Stomach smooth muscle (tissue), 2 donors: Measurements from ENCODE around the gene ZNF227.

Experiments used
- H3K27ac ChIP-seq: one replicate; pipeline ENCODE4 v1.7.0; 2013; ENCODE audit warnings: mild to moderate bottlenecking, low read length, inconsistent platforms
- H3K27me3 ChIP-seq, 2 donors: one replicate each; pipeline ENCODE4 v1.7.0; 2013; ENCODE audit warnings: low read length in 2 of 2; ENCODE audit not compliant: insufficient read depth in 2 of 2, control insufficient read depth in 1 of 2
- H3K36me3 ChIP-seq, 2 donors: one replicate each; pipeline ENCODE4 v1.7.0; 2013; ENCODE audit warnings: low read length in 2 of 2; ENCODE audit not compliant: control insufficient read depth in 2 of 2, insufficient read depth in 2 of 2
- H3K4me1 ChIP-seq: one replicate; pipeline ENCODE4 v1.7.0; 2013; ENCODE audit warnings: low read length; ENCODE audit not compliant: control insufficient read depth, insufficient read depth
- H3K4me3 ChIP-seq, 2 donors: one replicate each; pipeline ENCODE4 v1.7.0; 2013; ENCODE audit warnings: low read length in 2 of 2
- H3K9ac ChIP-seq, 2 donors: one replicate each; pipeline ENCODE4 v1.7.0; 2013; ENCODE audit warnings: low read length in 2 of 2, mild to moderate bottlenecking in 1 of 2
- H3K9me3 ChIP-seq, 2 donors: one replicate each; pipeline ENCODE4 v1.7.0; 2013; ENCODE audit warnings: low read length in 2 of 2; ENCODE audit not compliant: control insufficient read depth in 2 of 2
- donor health status: healthy.
- donor health status: Pancreatic carcinoma.

ZNF227 gene

GRCh38 chr19:44277331-44277730 lies 65.0 kb downstream of the ZNF227 start:
- Histone ChIP-seq H3K27ac (no peak overlapping the region), H3K27me3 (no peaks in the 10 kb centered on the region), H3K4me3 (no peak overlapping the region), H3K4me1 (no peaks in the 10 kb centered on the region), H3K9me3 (peaks cover 18 to 21% of the 10 kb centered on the region in 2 donors), H3K9ac (no peak overlapping the region), H3K36me3 (peaks cover 9 to 13% of the 10 kb centered on the region in 2 donors)

DNA sequence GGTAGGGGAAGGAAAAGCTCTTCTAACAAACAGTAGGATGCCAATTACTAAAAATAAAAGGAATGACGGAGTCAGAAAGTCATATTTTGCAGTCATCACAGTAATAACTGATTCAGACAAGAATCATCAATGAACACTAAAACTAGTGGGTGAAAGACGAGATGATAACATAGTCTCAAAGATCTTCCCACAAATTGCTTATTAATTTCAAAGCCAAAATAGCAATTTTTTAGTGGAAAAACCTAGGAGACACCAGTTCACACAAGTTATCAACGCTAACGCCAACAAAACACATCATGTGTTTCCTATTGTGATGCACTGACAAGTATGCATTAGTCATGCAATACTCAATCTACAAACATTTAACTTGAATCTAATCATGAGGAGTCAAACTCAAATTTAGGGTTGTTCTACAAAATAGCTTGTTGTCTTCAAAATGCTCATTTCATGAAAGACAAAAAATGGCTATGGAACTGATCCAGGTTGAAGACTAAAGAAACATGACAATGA lies 65.9 kb downstream of the ZNF227 start:
- Histone ChIP-seq H3K9me3 (peaks cover 15 to 24% of the 10 kb centered on the region in 2 donors), H3K27ac (no peak overlapping the region), H3K36me3 (peaks cover 9 to 10% of the 10 kb centered on the region in 2 donors), H3K9ac (no peak overlapping the region), H3K4me1 (no peaks in the 10 kb centered on the region), H3K27me3 (no peaks in the 10 kb centered on the region), H3K4me3 (no peak overlapping the region)

GRCh38 chr19:44280916-44281315 lies 68.6 kb downstream of the ZNF227 start:
- Histone ChIP-seq H3K9me3 (peaks cover 9 to 18% of the 10 kb centered on the region in 2 donors), H3K27me3 (no peaks in the 10 kb centered on the region), H3K4me1 (no peaks in the 10 kb centered on the region), H3K27ac (no peak overlapping the region), H3K36me3 (peaks cover 0 to 2% of the 10 kb centered on the region in 2 donors), H3K9ac (no peak overlapping the region), H3K4me3 (no peak overlapping the region)

DNA sequence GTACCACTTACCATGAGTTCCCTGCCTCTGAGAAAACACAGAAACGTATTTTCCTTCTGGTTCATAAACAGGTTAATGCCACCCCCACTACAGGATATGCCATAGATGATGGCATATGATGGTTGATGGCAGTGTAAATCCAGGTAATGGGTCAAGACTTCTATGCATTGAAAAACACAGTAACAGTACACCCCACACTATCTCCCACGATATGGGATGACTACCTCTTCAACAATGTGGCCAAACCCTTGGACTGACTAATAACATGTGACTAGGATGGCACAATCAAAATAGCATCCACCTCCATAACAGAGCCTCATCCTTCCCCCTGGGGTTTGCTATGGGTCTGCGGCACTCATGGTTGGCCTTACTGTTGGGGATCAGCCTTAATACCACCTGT lies 70.5 kb downstream of the ZNF227 start:
- Histone ChIP-seq H3K9ac (no peak overlapping the region), H3K27me3 (no peaks in the 10 kb centered on the region), H3K9me3 (peaks cover 13 to 26% of the 10 kb centered on the region in 2 donors), H3K4me3 (no peak overlapping the region), H3K27ac (no peak overlapping the region), H3K36me3 (peaks cover 10 to 11% of the 10 kb centered on the region in 2 donors), H3K4me1 (no peaks in the 10 kb centered on the region)

DNA sequence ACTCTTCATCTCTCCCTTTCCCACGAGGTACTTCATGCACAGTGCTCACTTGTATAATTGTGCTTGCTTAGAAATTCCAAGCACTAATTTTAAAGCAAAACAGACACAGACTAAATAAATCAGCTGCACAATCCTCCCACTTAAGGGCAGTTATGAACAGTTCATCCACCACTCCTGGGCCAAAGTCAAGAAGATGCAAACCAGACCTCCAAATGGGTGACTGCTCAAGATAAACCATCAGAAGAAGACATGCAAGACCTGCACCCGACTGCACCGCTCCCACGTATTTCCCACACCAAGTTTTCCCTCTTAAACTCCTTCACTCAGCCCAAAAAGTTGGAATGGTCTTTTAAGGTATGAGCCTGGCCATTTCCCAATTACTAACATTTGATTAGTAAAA lies 72.6 kb downstream of the ZNF227 start:
- Histone ChIP-seq H3K36me3 (peaks cover 25 to 30% of the 10 kb centered on the region in 2 donors), H3K9me3 (peaks cover 21 to 34% of the 10 kb centered on the region in 2 donors)

More for the DNA sequence above, 72.6 kb downstream of the ZNF227 start:
- Histone ChIP-seq H3K27me3 (no peaks in the 10 kb centered on the region), H3K4me1 (no peaks in the 10 kb centered on the region), H3K9ac (no peak overlapping the region), H3K4me3 (no peak overlapping the region), H3K27ac (no peak overlapping the region)
